HG03442 (cell line): ENCODE data around the gene MAP3K13.

Source experiments
- ATAC-seq: cut with Tn5 transposase; IDR thresholded peaks from one replicate; pipeline ENCODE4 v1.9.1; 2021; ENCODE audit warnings: mild to moderate bottlenecking, moderate library complexity; ENCODE audit not compliant: unreplicated experiment

MAP3K13 gene

GRCh38 chr3:185362850-185363661 lies at the start of gene MAP3K13:
TSS of gene MAP3K13 (plus strand) at chr3:185363136. CDS start at chr3:185428582, 65,446 bp downstream.
- peak; percentile 94 for ATAC-seq

- no peak for ATAC-seq
These were observed 49.2 kb upstream of the MAP3K13 start for GRCh38 chr3:185313693-185314246.

GRCh38 chr3:185316740-185317412 lies 46.1 kb upstream of the MAP3K13 start:
- no peak for ATAC-seq

GRCh38 chr3:185317674-185318073 lies 45.3 kb upstream of the MAP3K13 start:
- ATAC-seq: no peak

- ATAC-seq: no peak
These were observed 44.8 kb upstream of the MAP3K13 start for GRCh38 chr3:185318141-185318540.

GRCh38 chr3:185319801-185320200 lies 43.1 kb upstream of the MAP3K13 start:
- ATAC-seq: no peak

- ATAC-seq: no peak
These were observed 42.0 kb upstream of the MAP3K13 start for GRCh38 chr3:185320949-185321348.

- no peak for ATAC-seq
These were observed 40.7 kb upstream of the MAP3K13 start for GRCh38 chr3:185322101-185322719.

GRCh38 chr3:185325946-185326791 lies 36.8 kb upstream of the MAP3K13 start:
- no peak for ATAC-seq

- ATAC-seq: no peak
These were observed 35.9 kb upstream of the MAP3K13 start for GRCh38 chr3:185327062-185327461.

- ATAC-seq: no peak
These were observed 34.5 kb upstream of the MAP3K13 start for GRCh38 chr3:185328324-185329004.

GRCh38 chr3:185330238-185330637 lies 32.7 kb upstream of the MAP3K13 start:
- no peak for ATAC-seq

GRCh38 chr3:185330644-185331043 lies 32.3 kb upstream of the MAP3K13 start:
- ATAC-seq: no peak

- ATAC-seq: peak; percentile 99
These were observed 30.8 kb upstream of the MAP3K13 start for GRCh38 chr3:185332026-185332735.

GRCh38 chr3:185335799-185336198 lies 27.1 kb upstream of the MAP3K13 start:
- no peak for ATAC-seq

GRCh38 chr3:185337231-185337816 lies 25.6 kb upstream of the MAP3K13 start:
- ATAC-seq: no peak

- ATAC-seq: no peak
These were observed 23.0 kb upstream of the MAP3K13 start for GRCh38 chr3:185339945-185340344.

- ATAC-seq: no peak
These were observed 22.2 kb upstream of the MAP3K13 start for GRCh38 chr3:185340751-185341150.
